Stimulated activated naive CD4-positive, alpha-beta T cell (primary cell): ENCODE results near the gene YPEL5.

Experiments used
- DNase-seq, 6 experiments: peaks; one replicate each; lab custom pipeline; 2025; lab: John Stamatoyannopoulos, UW

YPEL5 gene

GRCh38 chr2:30136764-30137444, 9.9 kb upstream of the YPEL5 start:
- no peak for DNase-seq

DNA sequence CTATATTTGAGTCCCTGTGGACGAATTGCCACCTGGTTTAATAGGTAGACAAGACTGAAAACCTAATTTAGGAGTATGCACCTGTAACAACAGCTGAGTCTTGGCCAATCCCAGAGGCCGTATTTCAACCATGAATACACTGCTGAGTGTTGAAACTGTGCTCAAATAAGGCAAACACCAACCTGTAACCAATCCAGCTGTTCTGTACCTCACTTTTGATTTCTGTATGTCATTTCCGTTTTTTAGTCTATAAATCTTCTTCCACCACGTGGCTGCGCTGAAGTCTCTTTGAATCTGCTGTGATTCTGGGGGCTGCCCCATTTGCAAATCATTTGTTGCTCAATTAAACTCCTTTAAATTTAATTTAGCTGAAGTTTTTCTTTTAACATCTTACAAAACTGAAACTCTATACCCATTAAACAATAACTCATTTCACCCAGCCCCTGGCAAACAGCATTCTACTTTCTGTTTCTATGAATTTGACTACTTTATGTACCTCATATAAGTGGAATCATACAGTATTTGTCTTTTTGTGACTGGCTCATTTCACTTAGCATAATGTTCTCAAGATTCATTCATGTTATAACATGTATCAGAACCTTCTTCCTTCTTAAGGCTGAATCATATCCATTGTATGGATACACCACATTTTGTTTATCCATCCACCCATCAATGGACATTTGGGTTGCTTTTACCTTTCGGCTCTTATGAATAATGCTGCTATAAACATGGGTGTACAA, 7.5 kb upstream of the YPEL5 start:
- peak in 5 of 6 experiments; percentile 37 to 67 (median 49) for DNase-seq

DNA sequence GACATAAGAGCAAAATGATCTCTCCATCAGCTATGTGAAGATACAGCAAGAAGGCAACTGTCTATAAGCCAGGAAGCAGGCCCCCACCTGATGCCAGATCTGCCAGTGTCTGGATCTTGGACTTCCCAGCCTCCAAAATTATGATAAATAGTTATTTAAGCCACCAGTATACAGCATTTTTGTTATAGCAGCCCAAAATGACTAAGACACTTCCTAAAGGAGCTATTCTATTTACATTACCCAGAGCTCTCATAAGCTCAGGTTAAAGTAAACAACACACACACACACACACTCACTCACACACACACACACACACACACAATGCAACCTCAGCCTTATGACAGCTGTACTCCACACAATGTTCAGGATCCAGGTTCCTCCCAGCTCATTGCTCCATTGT, 5.7 kb upstream of the YPEL5 start:
- no peak for DNase-seq

GRCh38 chr2:30144260-30144659, 2.5 kb upstream of the YPEL5 start:
- no peak for DNase-seq

DNA sequence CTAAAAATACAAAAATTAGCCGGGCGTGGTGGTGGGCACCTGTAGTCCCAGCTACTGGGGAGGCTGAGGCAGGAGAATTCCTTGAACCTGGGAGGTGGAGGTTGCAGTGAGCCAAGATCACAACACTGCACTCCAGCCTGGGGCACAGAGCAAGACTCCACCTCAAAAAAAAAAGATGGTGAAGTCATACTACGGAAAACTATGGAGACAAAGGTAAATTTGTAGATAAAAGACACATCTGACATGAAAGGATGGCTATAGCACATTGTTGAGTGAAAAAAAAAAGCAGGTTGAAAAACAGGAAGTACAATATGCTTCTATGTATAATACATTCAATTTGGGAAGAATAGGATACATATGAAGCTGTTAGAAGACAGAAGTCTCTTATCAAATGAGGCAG, 1.9 kb upstream of the YPEL5 start:
- DNase-seq: peak in 4 of 6 experiments; percentile 28 to 73 (median 70)

GRCh38 chr2:30145826-30146336, 926 bp upstream of the YPEL5 start:
- DNase-seq: no peak

DNA sequence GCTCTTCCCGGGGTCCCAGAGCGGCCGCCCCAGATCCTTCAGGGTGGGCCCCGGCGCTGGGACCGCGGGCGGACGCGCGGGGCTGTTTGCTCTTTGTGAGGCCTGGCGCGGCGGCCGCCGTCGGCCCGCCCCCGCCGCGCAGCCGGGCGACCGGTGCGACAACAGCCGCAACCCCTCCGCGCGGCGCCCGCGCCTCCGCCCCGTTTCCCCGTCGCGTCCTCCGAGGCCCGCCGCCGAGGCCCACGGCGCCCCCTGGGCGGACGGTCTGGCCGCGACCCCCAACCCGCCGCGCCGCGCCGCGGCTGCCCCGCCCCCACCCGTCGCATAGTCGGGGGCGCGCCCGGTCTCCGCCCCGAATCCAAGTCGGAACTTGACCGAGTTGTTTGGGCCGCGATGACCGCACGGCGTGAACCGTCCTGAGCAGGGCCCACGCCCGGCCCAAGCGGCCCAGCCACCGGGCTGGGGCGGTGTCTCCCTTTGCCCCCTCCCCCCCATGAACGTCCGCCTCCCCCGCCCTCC, 448 bp downstream of the YPEL5 start:
- DNase-seq: peak in 2 of 6 experiments; percentile 56 to 63

- peak; percentile 61 to 85 (median 71) for DNase-seq
Measured at GRCh38 chr2:30147715-30148610, 1.2 kb downstream of the YPEL5 start.

DNA sequence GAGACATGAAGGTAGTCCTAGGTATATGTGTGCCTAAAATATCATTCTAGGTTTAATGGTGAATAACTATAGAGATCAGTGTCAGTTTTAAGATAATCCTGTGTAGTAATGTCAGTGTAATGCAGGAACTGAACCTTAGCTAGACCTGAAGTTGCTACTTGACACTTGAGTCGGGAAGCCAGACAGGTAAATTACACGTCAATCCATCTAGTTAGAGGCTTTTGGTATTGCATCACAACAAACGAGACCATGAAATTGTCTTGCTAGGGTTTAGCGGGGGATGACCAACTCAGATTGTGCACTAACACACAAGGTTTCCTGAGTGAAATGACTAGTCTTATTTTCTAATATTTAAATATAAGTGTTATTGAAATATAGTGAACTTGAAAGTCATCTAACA, 2.0 kb downstream of the YPEL5 start:
- DNase-seq: peak in 2 of 6 experiments; percentile 42 to 53

DNA sequence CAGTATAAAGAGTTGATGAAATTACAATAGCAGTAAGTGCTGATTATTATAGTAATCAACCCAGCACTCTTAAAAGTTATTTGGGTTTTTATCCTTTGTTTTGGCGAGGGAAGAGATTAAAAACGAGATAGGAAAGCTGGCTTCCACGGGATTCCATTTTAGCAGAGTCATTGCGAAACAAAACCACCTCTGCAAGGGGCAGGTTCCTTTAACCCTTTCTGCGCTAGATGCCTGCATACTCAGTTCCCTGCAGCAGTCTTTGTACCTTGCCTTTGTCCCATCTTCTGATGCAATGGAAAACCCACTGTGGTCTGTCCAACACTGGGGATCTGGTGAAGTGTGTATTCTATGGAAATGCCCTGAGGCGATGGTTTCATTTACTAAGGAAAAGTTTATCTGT, 2.7 kb downstream of the YPEL5 start:
- peak in 1 of 6 experiments; percentile 26 for DNase-seq

DNA sequence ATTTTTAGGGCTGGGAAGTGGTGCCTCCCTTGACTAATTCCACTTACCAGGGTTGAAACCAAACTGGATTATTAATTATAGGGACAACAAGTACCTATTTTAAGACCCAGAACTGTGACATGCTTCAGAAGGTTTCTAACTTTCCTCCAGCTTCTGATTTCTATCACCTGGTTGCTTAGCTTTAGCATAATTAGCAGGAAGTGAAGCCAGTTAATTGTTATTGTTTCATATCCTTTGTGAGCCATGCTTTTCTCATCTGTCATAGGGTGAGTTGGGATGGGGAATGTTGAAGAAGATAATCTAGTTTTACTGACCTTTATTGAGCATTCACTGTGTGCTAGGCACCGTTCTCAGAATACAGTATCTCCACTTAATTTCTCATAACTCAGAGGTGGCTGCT, 3.2 kb downstream of the YPEL5 start:
- DNase-seq: no peak

DNA sequence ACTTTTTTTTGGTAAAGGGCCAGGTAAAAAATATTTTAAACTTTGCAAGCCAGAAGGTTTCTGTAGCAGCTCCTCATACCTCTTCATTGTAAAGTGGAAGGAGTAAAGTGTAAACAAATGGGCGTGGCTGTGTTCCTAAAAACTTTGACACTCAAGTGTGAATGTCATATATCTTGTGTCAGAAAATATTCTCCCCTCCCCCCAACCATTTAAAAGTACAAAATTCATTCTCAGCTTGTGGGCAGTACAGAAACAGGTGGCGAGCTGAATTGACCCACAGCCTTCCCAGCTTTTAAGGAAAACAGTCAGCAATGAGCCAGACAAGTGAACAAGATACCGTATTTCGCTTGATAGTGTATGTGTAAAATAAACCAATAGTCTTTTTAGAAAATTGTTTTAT, 4.0 kb downstream of the YPEL5 start:
- DNase-seq: peak in 1 of 6 experiments; percentile 22

GRCh38 chr2:30152385-30152784, 5.6 kb downstream of the YPEL5 start:
- no peak for DNase-seq

GRCh38 chr2:30155202-30155601, 8.4 kb downstream of the YPEL5 start:
- DNase-seq: no peak

GRCh38 chr2:30155889-30156658, 9.3 kb downstream of the YPEL5 start:
- no peak for DNase-seq

- DNase-seq: no peak
Measured at GRCh38 chr2:30157616-30158015, 10.8 kb downstream of the YPEL5 start.

- DNase-seq: no peak
Measured at GRCh38 chr2:30159766-30160165, 13.0 kb downstream of the YPEL5 start.

DNA sequence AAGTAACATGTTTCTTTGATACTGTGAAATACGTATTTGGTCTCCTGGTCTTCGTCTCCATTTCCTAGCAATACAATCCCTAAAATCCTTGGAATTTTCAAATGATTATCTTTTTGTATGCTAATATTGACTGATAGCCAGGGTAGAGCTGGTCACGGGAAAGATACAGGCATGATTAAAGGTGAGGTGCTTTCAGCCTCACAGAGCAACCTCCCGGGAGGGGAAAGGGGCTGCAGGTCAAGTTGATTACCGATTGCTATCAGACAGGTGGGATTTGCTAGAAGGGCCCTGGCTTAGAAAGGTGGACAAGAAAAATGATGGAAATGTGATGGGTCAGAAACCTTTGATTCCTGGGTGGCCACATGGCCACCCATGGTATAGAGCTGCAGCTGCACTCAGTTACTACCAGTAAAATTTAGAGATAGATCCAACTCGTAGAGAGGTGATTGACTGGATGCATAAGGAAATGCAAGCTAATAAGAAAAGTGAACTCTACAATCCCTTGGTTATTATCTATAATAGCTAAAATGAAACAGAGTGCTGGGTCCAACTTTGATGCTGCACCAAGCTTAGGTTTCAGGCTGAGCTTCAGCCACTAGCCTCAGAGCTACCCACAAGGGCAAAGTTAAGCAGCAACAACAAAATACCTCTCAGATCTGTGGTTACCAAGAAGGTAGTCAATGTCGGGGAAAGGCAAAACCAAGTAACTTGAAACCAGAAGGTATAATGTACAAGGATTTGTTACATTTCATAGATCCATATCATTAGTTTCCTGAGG, 15.3 kb downstream of the YPEL5 start:
- no peak for DNase-seq

- no peak for DNase-seq
Measured at GRCh38 chr2:30162806-30163205, 16.0 kb downstream of the YPEL5 start.

DNA sequence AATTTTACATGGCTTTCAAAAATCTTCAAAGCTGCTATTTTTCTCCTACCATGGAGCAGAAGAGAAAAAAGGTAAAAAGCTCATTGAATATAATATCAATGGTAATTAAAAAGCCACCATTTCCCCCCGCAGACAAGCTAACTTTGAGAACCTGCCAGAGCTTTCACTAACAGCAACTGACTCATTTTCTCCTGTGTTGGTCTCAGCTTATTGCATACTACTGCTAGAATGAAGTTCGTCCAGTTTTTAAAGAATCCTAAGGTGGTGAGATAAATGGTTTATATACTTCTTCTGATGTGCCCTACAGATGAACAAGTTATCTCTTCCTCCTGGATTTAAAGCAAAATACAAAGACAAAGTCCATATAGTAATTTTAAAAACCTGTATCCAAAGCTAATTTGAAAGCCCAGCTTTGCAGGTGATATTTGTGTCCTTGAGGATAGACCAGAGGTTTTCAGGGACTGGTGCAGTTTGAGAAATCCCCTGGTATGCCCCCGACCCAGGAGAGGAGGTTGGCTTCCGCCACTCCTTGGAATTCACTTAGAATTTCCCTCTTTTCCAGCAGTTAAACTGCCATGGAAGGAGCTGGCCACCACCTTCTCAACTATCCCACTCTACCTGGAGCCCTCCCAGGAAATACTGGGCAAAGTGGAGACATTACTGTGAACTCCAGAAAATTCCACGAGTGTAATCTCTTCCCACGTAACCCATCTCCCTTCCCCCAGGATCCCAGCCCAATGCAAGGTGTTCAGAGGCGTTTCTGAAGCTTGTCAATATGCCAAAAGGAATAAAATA, 17.5 kb downstream of the YPEL5 start:
- no peak for DNase-seq
